ENCODE results near the gene TMEM106C. TPM values are rescaled to one million over a fixed set of nuclear protein-coding genes. Genes with fewer than 3 reads are reported as not detected.
A peak's percentile ranks its signal among the peaks of the same experiment; 100 is the strongest.

Gene TMEM106C
- total and polyA plus RNA-seq, 2 donors from 2014 or later = 51.7 to 126 TPM

DNA sequence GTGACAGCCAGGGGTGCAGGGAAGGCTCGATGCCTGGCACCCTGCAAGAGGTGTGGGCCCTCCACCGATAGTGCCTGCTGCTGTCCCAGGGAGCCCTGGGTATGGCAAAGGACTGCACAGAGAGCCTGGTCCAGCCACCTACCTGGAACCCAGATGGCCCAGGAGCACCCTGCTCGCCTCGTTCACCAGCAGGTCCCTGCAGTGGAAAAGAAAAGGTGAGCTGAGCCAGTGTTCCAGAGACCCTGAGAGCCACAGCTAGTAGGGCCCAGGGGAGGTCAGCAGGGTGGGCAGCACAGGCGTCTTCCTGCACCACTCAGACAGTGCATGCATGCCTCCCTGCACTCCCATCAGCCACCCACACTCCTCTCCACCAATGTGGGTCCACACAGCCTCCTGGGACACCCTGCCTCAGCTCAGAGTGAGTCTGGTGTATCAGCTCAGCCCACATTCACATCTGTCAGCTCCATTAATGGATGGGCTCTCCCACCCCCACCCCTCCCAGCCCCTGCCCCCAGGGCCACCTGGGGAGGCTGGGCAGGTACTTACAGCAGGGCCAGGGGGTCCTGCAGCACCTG, 20.2 kb downstream of the TMEM106C start:
- H3K27ac ChIP-seq (ENCODE audit: low read depth in 2 of 2, low read length in 2 of 2) = no peak overlapping the region
- no peaks in the 10 kb centered on the region for H3K9me3 ChIP-seq (ENCODE audit: control insufficient read depth in 2 of 3, insufficient read depth in 1 of 3, low read length in 3 of 3)
- H3K4me3 ChIP-seq (ENCODE audit: low read length in 3 of 3) = no peak overlapping the region
- DNase-seq = peak in 1 of 5 donors; percentile 28
- TF ChIP-seq, protein P1, sequence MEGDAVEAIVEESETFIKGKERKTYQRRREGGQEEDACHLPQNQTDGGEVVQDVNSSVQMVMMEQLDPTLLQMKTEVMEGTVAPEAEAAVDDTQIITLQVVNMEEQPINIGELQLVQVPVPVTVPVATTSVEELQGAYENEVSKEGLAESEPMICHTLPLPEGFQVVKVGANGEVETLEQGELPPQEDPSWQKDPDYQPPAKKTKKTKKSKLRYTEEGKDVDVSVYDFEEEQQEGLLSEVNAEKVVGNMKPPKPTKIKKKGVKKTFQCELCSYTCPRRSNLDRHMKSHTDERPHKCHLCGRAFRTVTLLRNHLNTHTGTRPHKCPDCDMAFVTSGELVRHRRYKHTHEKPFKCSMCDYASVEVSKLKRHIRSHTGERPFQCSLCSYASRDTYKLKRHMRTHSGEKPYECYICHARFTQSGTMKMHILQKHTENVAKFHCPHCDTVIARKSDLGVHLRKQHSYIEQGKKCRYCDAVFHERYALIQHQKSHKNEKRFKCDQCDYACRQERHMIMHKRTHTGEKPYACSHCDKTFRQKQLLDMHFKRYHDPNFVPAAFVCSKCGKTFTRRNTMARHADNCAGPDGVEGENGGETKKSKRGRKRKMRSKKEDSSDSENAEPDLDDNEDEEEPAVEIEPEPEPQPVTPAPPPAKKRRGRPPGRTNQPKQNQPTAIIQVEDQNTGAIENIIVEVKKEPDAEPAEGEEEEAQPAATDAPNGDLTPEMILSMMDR (IDR thresholded peaks at IDR 0.05; ENCODE audit: borderline replicate concordance, extremely low read depth, insufficient read depth) = no peak
- H3K9ac ChIP-seq (ENCODE audit: low read length in 3 of 3) = no peak overlapping the region
- no peak for FAIRE-seq
- H3K27me3 ChIP-seq (ENCODE audit: control insufficient read depth, insufficient read depth, low read length) = no peaks in the 10 kb centered on the region
- intact Hi-C loops (cut with DNase I) = no loop called here
- H3K36me3 ChIP-seq (ENCODE audit: control insufficient read depth in 2 of 3, insufficient read depth in 3 of 3, low read length in 3 of 3) = no peaks in the 10 kb centered on the region
- no peaks in the 10 kb centered on the region for H3K4me1 ChIP-seq (ENCODE audit: control insufficient read depth in 2 of 3, insufficient read depth in 2 of 3, low read depth in 1 of 3, low read length in 3 of 3)

- FAIRE-seq = no peak
- Histone ChIP-seq H3K27ac (ENCODE audit: low read depth in 2 of 2, low read length in 2 of 2) (no peak overlapping the region), H3K36me3 (ENCODE audit: control insufficient read depth in 2 of 3, insufficient read depth in 3 of 3, low read length in 3 of 3) (no peaks in the 10 kb centered on the region), H3K4me1 (ENCODE audit: control insufficient read depth in 2 of 3, insufficient read depth in 2 of 3, low read depth in 1 of 3, low read length in 3 of 3) (no peaks in the 10 kb centered on the region), H3K4me3 (ENCODE audit: low read length in 3 of 3) (no peak overlapping the region), H3K9me3 (ENCODE audit: control insufficient read depth in 2 of 3, insufficient read depth in 1 of 3, low read length in 3 of 3) (no peaks in the 10 kb centered on the region), H3K27me3 (ENCODE audit: control insufficient read depth, insufficient read depth, low read length) (no peaks in the 10 kb centered on the region), H3K9ac (ENCODE audit: low read length in 3 of 3) (no peak overlapping the region)
- DNase-seq = peak in 1 of 5 donors; percentile 53
- intact Hi-C loops (cut with DNase I) = no loop called here
- TF ChIP-seq, protein P1 (IDR thresholded peaks at IDR 0.05; ENCODE audit: borderline replicate concordance, extremely low read depth, insufficient read depth) = no peak
Measured at GRCh38 chr12:47984331-47984801, 21.0 kb downstream of the TMEM106C start.

DNA sequence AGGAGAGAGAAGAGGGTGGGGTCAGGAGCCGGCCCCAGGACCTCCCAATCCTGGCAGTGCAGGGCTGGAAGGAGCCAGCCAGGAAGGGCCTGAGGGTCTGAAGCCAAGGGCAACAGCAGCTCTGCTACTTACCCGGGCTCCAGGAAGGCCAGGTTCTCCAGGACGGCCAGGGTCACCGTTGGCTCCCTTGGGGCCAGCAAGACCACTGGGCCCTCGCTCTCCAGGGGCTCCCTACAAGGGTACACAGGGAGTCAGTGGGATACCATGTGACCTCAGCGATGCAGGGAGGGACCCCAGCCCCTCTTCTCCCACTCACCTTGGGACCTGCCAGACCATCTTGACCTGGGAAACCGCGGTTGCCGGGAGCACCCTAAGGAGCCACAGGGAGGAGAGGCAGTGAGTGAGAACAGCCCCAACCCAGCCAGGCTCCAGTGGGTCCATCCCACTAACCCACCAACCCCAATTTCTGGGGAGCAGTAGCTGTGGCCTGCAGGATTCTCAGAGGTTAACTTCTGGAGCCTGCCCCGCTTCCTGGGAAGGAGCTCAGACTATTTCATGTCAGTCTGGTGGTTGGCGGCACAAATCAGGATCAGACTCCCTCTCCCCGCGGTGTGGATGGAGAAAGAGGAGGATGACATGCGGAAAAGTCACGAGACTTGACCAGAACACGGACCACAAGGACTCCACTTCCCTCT, 22.3 kb downstream of the TMEM106C start:
- TF ChIP-seq, protein P1 (IDR thresholded peaks at IDR 0.05; ENCODE audit: borderline replicate concordance, extremely low read depth, insufficient read depth) = no peak
- Histone ChIP-seq H3K36me3 (ENCODE audit: control insufficient read depth in 2 of 3, insufficient read depth in 3 of 3, low read length in 3 of 3) (no peaks in the 10 kb centered on the region), H3K9me3 (ENCODE audit: control insufficient read depth in 2 of 3, insufficient read depth in 1 of 3, low read length in 3 of 3) (no peaks in the 10 kb centered on the region), H3K4me3 (ENCODE audit: low read length in 3 of 3) (no peak overlapping the region), H3K27ac (ENCODE audit: low read depth in 2 of 2, low read length in 2 of 2) (no peak overlapping the region), H3K4me1 (ENCODE audit: control insufficient read depth in 2 of 3, insufficient read depth in 2 of 3, low read depth in 1 of 3, low read length in 3 of 3) (no peaks in the 10 kb centered on the region), H3K9ac (ENCODE audit: low read length in 3 of 3) (no peak overlapping the region), H3K27me3 (ENCODE audit: control insufficient read depth, insufficient read depth, low read length) (no peaks in the 10 kb centered on the region)
- FAIRE-seq = no peak
- intact Hi-C loops (cut with DNase I) = no loop called here
- DNase-seq = peak in 1 of 5 donors; percentile 62
